ENCODE results near the gene WDR27.

DNA sequence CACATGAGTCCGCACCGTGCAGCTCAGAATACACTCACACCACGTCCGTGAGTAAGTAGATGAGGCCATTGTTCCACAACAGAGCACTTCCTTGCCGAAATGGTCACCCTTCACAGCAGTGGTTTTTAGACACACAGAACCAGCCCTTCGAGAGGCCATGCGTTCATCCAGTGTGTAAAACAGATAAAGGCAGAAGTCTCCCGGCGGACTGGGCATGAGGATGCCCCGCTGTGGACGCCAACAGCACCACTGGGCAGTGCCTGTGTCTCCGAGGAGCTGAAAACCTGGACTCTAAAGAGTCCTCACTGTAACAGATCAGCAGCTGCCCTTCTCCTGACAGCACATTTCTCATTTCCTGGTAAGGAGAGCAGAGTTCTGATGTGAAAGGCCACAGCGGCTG, 75.2 kb downstream of the WDR27 start:
- TF ChIP-seq, protein P1, sequence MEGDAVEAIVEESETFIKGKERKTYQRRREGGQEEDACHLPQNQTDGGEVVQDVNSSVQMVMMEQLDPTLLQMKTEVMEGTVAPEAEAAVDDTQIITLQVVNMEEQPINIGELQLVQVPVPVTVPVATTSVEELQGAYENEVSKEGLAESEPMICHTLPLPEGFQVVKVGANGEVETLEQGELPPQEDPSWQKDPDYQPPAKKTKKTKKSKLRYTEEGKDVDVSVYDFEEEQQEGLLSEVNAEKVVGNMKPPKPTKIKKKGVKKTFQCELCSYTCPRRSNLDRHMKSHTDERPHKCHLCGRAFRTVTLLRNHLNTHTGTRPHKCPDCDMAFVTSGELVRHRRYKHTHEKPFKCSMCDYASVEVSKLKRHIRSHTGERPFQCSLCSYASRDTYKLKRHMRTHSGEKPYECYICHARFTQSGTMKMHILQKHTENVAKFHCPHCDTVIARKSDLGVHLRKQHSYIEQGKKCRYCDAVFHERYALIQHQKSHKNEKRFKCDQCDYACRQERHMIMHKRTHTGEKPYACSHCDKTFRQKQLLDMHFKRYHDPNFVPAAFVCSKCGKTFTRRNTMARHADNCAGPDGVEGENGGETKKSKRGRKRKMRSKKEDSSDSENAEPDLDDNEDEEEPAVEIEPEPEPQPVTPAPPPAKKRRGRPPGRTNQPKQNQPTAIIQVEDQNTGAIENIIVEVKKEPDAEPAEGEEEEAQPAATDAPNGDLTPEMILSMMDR (IDR thresholded peaks at IDR 0.05) = no peak
- no peak for TF ChIP-seq EP300 (IDR thresholded peaks at IDR 0.05)
